ENCODE data around the gene SPTBN4. TPM values are rescaled to one million over a fixed set of nuclear protein-coding genes. Genes with fewer than 3 reads are reported as not detected.

The SPTBN4 gene
- total and polyA plus RNA-seq, 10 of the 15 experiments (the other 5 are each of a cell fraction or from before 2014, with no cell fraction given): 0.04 to 1.1 (median 0.34) TPM; not detected in 1

GRCh38 chr19:40570313-40571004 is 103.7 kb downstream of the SPTBN4 start (continued):
- peak; percentile 43 to 52 (median 47); a peak in 5 of 6 replicates for TF ChIP-seq CTCF (IDR thresholded peaks at IDR 0.05 in 2 of 3, conservative IDR thresholded peaks at IDR 0.05 in 1 of 3; ENCODE audit: control insufficient read depth in 2 of 3, extremely low read depth in 1 of 3, insufficient read depth in 1 of 3, low read depth in 3 of 3, low read length in 3 of 3)
- peak; percentile 10; the same call in 1 of the 2 replicates for TF ChIP-seq USF2 (IDR thresholded peaks at IDR 0.05; ENCODE audit: borderline replicate concordance, low read depth, low read length)
- peak; percentile 65 for TF ChIP-seq RELA (IDR thresholded peaks at IDR 0.05; ENCODE audit: borderline replicate concordance, partially characterized antibody)
- TF ChIP-seq BHLHE40 (IDR thresholded peaks at IDR 0.05; ENCODE audit: borderline replicate concordance in 1 of 2, low read depth in 2 of 2, low read length in 1 of 2): peak; percentile 61 to 91; a peak in 3 of 4 replicates
- TF ChIP-seq GATAD2B (conservative IDR thresholded peaks at IDR 0.05; ENCODE audit: low read depth): 0 out of 2 replicates have a peak, but pooled peaks have one; percentile 48
- TF ChIP-seq POLR2A (IDR thresholded peaks at IDR 0.05; ENCODE audit: low read depth, low read length): peak; percentile 47; the same call in 1 of the 2 replicates
- TF ChIP-seq HDGF (IDR thresholded peaks at IDR 0.05): peak; percentile 96
- TF ChIP-seq ZNF274 (IDR thresholded peaks at IDR 0.05; ENCODE audit: insufficient read depth, insufficient read length): no peak
- no peak for TF ChIP-seq ZNF622 (IDR thresholded peaks at IDR 0.05)
- TF ChIP-seq ZNF217 (IDR thresholded peaks at IDR 0.05): no peak
- no peak for TF ChIP-seq HCFC1 (IDR thresholded peaks at IDR 0.05; ENCODE audit: low read length)
- TF ChIP-seq BCLAF1 (IDR thresholded peaks at IDR 0.05): no peak
- no peak for TF ChIP-seq ZNF384 (IDR thresholded peaks at IDR 0.05; ENCODE audit: borderline replicate concordance, low read depth, low read length)
- TF ChIP-seq CREM (IDR thresholded peaks at IDR 0.05; ENCODE audit: low read depth): 0 out of 2 replicates have a peak, but pooled peaks have one; percentile 8
- peak; percentile 58; the same call in 1 of the 2 replicates for TF ChIP-seq CREB1 (IDR thresholded peaks at IDR 0.05; ENCODE audit: low read depth)
- TF ChIP-seq HSF1 (IDR thresholded peaks at IDR 0.05; ENCODE audit: low read depth, low read length): no peak
- TF ChIP-seq RFX5 (IDR thresholded peaks at IDR 0.05; ENCODE audit: low read depth, low read length): 0 out of 2 replicates have a peak, but pooled peaks have one; percentile 18
- 0 out of 2 replicates have a peak, but pooled peaks have one; percentile 12 for TF ChIP-seq NBN (IDR thresholded peaks at IDR 0.05)
- no peak for TF ChIP-seq BMI1 (IDR thresholded peaks at IDR 0.05; ENCODE audit: borderline replicate concordance)
- TF ChIP-seq SMAD5 (IDR thresholded peaks at IDR 0.05; ENCODE audit: low read depth): no peak
- TF ChIP-seq MAX (IDR thresholded peaks at IDR 0.05; ENCODE audit: low read depth, low read length): peak; percentile 27; the same call in 1 of the 2 replicates
- TF ChIP-seq RCOR1 (conservative IDR thresholded peaks at IDR 0.05; ENCODE audit: low read depth, low read length): no peak
- TF ChIP-seq TBL1XR1 (IDR thresholded peaks at IDR 0.05; ENCODE audit: low read depth, low read length): no peak
- no peak for TF ChIP-seq CBX5 (IDR thresholded peaks at IDR 0.05; ENCODE audit: low read depth)
- 0 out of 2 replicates have a peak, but pooled peaks have one; percentile 21 for TF ChIP-seq YY1 (IDR thresholded peaks at IDR 0.05; ENCODE audit: low read depth, low read length)
